Parathyroid adenoma (tissue), 2 donors: ENCODE results near the gene SOCS2.

Source experiments
- H2AFZ ChIP-seq: fragments of 300-600 bp; sonication (generic); one replicate; pipeline ENCODE4 v1.7.0; 2017; ENCODE audit warnings: antibody characterized with exemption, mild to moderate bottlenecking
- H3K27ac ChIP-seq: fragments of 300-600 bp; sonication (generic); one replicate; pipeline ENCODE4 v1.7.0; 2017
- H3K27me3 ChIP-seq: fragments of 300-600 bp; sonication (generic); one replicate; pipeline ENCODE4 v1.7.0; 2017; ENCODE audit warnings: low read length; ENCODE audit not compliant: control insufficient read depth, insufficient read depth
- H3K36me3 ChIP-seq: fragments of 300-600 bp; sonication (generic); one replicate; pipeline ENCODE4 v1.7.0; 2017; ENCODE audit warnings: low read length; ENCODE audit not compliant: control insufficient read depth, insufficient read depth
- H3K4me1 ChIP-seq: fragments of 300-600 bp; sonication (generic); one replicate; pipeline ENCODE4 v1.7.0; 2017; ENCODE audit warnings: control low read depth
- H3K4me2 ChIP-seq: fragments of 300-600 bp; sonication (generic); one replicate; pipeline ENCODE4 v1.7.0; 2017; ENCODE audit warnings: low read length
- H3K4me3 ChIP-seq: fragments of 300-600 bp; sonication (generic); one replicate; pipeline ENCODE4 v1.7.0; 2017; ENCODE audit warnings: low read depth, low read length
- H3K79me2 ChIP-seq: fragments of 300-600 bp; sonication (generic); one replicate; pipeline ENCODE4 v1.7.0; 2017; ENCODE audit warnings: control low read depth
- H3K9ac ChIP-seq: fragments of 300-600 bp; sonication (generic); one replicate; pipeline ENCODE4 v1.7.0; 2017; ENCODE audit warnings: mild to moderate bottlenecking
- H3K9me3 ChIP-seq: fragments of 300-600 bp; sonication (generic); one replicate; pipeline ENCODE4 v1.7.0; 2017; ENCODE audit warnings: low read length; ENCODE audit not compliant: control insufficient read depth
- TF ChIP-seq, protein P1 (sequence below): fragments of 300-600 bp; sonication (generic); IDR thresholded peaks from one replicate; pipeline ENCODE4 v1.7.0; 2017; ENCODE audit warnings: antibody characterized with exemption, mild to moderate bottlenecking
- donor health status: primary hyperparathyroidism.

Gene SOCS2

DNA sequence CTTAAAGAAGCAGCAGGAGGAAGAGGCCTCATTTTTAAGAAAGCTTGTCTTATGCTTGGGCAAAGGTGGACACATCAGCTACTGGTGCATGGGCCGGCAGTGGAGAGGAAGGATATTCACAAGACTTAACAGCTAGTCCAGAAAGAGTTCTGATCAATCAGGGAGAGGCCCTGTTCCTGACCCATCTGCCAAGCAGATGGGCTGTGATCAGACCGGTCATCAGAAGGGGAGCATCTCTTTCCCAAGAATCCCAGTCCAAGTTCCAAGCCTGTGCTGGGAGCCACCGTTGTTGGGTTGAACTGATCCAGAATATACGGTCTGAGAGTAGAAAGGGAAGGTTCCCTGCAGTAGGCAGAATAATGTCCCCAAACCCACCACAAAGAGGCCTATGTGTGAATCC lies 32.7 kb upstream of the SOCS2 start:
- Histone ChIP-seq H3K79me2 (no peaks in the 10 kb centered on the region), H3K9ac (no peak overlapping the region), H3K4me1 (no peaks in the 10 kb centered on the region), H2AFZ (no peak overlapping the region), H3K36me3 (no peaks in the 10 kb centered on the region), H3K27me3 (no peaks in the 10 kb centered on the region), H3K4me3 (no peak overlapping the region), H3K27ac (no peak overlapping the region), H3K9me3 (no peaks in the 10 kb centered on the region), H3K4me2 (no peak overlapping the region)
- TF ChIP-seq, protein P1, sequence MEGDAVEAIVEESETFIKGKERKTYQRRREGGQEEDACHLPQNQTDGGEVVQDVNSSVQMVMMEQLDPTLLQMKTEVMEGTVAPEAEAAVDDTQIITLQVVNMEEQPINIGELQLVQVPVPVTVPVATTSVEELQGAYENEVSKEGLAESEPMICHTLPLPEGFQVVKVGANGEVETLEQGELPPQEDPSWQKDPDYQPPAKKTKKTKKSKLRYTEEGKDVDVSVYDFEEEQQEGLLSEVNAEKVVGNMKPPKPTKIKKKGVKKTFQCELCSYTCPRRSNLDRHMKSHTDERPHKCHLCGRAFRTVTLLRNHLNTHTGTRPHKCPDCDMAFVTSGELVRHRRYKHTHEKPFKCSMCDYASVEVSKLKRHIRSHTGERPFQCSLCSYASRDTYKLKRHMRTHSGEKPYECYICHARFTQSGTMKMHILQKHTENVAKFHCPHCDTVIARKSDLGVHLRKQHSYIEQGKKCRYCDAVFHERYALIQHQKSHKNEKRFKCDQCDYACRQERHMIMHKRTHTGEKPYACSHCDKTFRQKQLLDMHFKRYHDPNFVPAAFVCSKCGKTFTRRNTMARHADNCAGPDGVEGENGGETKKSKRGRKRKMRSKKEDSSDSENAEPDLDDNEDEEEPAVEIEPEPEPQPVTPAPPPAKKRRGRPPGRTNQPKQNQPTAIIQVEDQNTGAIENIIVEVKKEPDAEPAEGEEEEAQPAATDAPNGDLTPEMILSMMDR, result no peak

DNA sequence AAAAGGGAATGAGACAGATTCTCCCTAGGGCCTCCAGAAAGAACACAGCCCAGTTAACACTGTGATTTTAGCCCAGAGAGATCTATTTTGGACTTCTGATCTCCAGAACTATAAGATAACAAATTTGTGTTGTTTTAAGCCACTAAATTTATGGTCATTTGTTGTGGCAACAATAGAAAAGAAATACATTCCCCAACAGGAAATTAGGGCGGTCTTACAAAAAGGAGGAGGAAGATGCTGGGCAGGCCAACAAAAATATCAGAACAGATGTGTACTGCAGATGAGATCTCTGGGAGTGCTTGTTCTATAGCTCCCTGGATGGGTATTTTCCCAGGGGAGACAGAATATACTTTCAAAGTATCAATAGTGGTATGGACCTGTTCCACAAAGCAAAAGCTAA lies 32.0 kb upstream of the SOCS2 start:
- no peak overlapping the region for H3K4me2 ChIP-seq
- H3K9me3 ChIP-seq, result no peaks in the 10 kb centered on the region
- H3K9ac ChIP-seq, result no peak overlapping the region
- no peaks in the 10 kb centered on the region for H3K27me3 ChIP-seq
- H3K4me3 ChIP-seq, result no peak overlapping the region
- no peaks in the 10 kb centered on the region for H3K79me2 ChIP-seq
- H3K27ac ChIP-seq, result no peak overlapping the region
- H3K36me3 ChIP-seq, result no peaks in the 10 kb centered on the region
- no peaks in the 10 kb centered on the region for H3K4me1 ChIP-seq
- TF ChIP-seq, protein P1, result no peak
- H2AFZ ChIP-seq, result no peak overlapping the region

DNA sequence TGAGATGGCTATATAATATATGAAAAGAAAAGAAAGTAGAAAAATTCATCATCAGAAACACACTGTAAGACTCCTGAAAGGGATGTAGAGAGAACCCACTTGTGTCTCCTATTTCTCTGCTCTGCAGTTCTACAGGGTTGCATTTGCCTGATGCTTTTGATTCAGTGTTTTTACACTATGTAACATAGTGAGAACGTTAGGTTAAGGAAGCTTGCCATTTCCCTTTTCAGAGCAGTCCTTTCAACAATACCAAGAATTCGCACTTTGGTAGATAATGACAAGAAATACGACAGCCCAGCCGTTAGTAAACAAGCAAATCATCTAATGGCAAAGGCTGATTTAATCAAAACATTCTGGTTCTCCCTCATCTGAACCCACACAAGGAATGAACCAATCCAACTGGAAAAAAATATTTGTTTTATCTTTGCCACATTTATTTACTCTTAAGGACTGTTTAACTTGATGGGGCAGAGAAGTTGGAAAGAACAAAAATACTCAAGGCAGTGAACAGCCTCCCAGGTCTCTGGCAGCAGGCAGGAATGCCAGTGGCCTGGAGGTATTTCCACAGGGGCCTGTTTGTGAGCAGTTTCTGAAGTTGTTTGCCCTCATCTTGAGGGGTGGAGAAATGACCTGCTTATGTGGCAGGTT lies 30.8 kb upstream of the SOCS2 start:
- H3K9ac ChIP-seq, result no peak overlapping the region
- H3K4me2 ChIP-seq, result no peak overlapping the region
- H3K79me2 ChIP-seq, result no peaks in the 10 kb centered on the region
- H3K27ac ChIP-seq, result no peak overlapping the region
- H2AFZ ChIP-seq, result no peak overlapping the region
- TF ChIP-seq, protein P1, result no peak
- H3K36me3 ChIP-seq, result no peaks in the 10 kb centered on the region
- no peak overlapping the region for H3K4me3 ChIP-seq
- H3K27me3 ChIP-seq, result no peaks in the 10 kb centered on the region
- no peaks in the 10 kb centered on the region for H3K9me3 ChIP-seq
- no peaks in the 10 kb centered on the region for H3K4me1 ChIP-seq

DNA sequence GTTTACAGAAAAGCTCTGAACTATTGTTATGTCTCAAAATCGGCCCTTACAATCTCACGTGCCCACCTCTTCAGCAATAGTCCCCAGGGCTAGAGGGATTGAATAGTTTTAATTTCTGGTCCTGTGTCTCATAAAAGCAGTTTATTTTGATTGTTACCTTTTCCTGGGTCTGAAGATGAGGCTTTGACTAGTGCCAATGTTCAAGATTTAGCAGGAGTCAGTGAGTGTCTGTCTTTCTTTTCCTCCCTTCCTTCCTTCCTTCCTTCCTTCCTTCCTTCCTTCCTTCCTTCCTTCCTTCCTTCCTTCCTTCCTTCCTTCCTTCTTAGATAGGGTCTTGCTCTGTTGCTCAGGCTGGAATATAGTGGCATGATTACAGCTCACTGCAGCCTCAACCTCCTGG lies 24.7 kb upstream of the SOCS2 start:
- Histone ChIP-seq H3K9me3 (no peaks in the 10 kb centered on the region), H3K79me2 (no peaks in the 10 kb centered on the region), H2AFZ (no peak overlapping the region), H3K4me3 (no peak overlapping the region), H3K36me3 (no peaks in the 10 kb centered on the region), H3K27ac (no peak overlapping the region), H3K27me3 (no peaks in the 10 kb centered on the region), H3K4me1 (peaks cover 5% of the 10 kb centered on the region), H3K4me2 (no peak overlapping the region), H3K9ac (no peak overlapping the region)
- TF ChIP-seq, protein P1, result no peak

DNA sequence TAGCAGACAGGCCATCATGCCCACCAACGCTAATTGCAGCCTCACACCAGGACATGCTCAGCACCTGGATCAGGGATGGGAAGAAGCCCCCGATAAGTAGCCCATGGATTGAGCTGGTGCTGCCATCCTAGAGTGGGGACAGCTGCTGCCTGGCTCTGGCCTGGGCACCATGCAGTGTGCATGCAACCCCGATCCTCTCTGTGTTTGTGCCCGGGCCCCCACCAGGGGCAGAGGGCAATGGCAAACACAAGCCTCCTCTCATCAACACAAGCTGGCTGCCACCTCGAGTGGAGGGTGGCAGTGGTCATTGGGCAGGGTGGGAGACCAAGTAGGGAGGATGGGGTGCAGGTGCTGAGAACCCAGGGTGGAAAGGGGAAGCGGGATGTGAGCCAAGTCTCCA lies 23.3 kb upstream of the SOCS2 start:
- H3K27ac ChIP-seq, result no peak overlapping the region
- H3K4me3 ChIP-seq, result no peak overlapping the region
- no peaks in the 10 kb centered on the region for H3K9me3 ChIP-seq
- no peak overlapping the region for H3K9ac ChIP-seq
- no peak overlapping the region for H3K4me2 ChIP-seq
- H3K4me1 ChIP-seq, result peaks cover 5% of the 10 kb centered on the region
- no peaks in the 10 kb centered on the region for H3K36me3 ChIP-seq
- no peaks in the 10 kb centered on the region for H3K27me3 ChIP-seq
- H3K79me2 ChIP-seq, result peaks cover 9% of the 10 kb centered on the region
- no peak overlapping the region for H2AFZ ChIP-seq
- TF ChIP-seq, protein P1, result no peak
